CD4-positive, alpha-beta T cell treated with Interleukin-17A for 4 hours (primary cell): ENCODE measurements around the gene ZNF878.

Experiments used
- DNase-seq: peaks from one replicate; pipeline ENCODE4 v3.0.0-alpha.2; 2020; ENCODE audit warnings: mixed read lengths

Gene ZNF878

DNA sequence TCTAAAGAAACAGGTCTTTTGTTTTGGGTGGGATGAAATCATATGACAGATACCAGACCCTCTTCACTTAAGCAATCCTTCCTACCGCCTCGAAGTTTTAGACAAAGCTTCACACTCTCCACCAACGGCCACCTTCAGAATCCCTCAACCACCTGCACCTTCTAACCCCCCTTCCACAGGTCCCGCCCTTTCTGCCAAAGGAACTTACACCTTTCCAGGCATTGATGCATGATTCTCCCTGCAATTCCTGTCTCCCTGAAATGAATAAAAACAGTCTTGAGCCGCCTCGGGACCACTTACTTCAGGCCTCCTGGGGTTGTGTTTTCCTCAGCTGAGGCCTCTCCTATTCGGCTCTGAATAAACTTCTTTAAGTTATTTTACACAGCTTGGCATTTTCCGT, 18.1 kb downstream of the ZNF878 start:
- DNase-seq, result no peak

DNA sequence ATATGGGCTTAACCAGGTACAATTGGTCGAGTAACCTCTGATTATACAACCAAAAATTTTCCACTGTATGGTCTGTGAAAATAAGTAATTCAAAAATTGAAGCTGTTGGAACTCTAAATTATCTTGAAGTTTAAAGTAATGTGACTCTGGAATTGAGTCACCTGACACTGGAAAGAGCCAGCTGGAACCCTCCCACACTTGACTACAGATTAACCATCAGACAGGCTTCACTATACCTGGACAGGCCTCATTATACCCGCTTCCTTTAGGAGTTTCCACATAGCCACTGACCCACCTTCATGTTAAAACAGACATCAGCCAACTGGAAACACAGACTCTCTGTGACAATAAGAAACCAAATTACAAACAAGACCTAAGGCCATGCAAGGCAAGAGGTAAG, 18.6 kb downstream of the ZNF878 start:
- DNase-seq, result no peak

- no peak for DNase-seq
Measured at GRCh38 chr19:12015753-12016116, 37.0 kb downstream of the ZNF878 start.

DNA sequence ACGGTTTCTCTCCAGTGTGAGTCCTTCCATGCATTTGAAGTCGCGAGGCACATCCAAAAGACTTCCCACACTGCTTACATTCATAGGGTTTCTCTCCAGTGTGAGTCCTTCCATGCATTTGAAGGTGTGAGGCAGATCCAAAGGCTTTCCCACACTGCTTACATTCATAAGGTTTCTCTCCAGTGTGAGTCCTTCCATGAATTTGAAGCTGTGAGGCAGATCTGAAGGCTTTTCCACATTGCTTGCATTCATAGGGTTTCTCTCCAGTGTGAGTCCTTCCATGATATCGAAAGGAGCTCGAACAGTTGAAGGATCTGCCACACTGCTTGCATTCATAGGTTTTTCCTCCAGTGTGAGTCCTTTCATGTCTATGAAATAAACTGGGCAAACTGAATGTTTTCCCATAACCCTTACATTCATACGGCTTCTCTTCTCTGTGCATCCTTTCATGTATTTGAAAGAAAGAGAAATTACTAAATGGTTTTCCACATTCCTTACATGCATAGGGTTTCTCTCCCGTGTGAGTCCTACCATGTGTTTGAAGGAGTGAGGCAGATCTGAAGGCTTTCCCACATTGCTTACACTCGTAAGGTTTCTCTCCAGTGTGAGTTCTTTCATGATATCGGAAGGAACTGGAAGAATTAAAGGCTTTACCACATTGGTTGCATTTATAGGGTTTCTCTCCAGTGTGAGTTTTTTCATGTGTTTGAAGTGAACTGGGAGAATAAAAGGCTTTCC, 37.6 kb downstream of the ZNF878 start:
- no peak for DNase-seq

DNA sequence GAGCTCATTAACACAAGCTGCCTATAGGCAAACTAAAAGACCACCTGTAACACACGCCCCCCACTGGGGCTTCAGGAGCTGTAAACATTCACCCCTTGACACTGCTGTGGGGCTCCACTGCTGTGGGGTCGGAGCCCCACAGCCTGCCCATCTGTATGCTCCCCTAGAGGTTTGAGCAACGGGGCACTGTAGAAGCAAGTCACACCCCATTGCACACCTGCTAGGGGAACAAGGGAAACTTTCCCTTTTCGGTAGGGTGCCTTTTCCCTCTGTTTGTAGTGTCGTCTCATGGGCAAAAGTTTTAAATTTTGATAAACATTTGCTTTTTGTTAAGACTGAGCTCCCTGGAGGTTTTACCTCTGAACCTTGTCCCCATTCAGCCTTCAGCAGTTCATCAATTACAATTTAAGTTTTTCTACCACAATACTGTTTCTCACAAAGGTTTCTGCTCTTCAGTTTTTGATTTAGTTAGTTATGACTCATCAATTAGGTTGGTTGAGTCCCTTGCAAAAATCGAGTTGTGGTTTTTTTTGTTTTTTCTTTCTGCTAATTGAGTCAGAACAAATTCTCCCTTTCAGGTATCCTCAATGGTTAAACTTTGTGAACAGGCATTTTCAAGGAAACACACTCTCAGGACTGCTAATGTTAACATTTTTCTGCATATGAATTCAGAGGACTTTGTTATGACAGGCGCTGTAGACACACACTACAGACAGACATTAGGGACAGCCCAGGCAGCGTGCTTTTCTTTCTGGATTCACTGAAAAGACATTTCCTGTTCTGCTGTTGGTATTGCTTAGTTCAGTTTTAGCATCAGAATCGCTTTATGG, 52.4 kb downstream of the ZNF878 start:
- no peak for DNase-seq

GRCh38 chr19:11995174-11995573, 57.6 kb downstream of the ZNF878 start:
- no peak for DNase-seq
